OCI-M2 (cell line): ENCODE data around the gene OR4K14.
"Not testable (repeated sequence)": the region's sequence is repeated elsewhere in the genome, so short reads cannot be mapped to it uniquely, and the experiment has no call there.

Experiments used
- DNase-seq: peaks from one replicate; lab custom pipeline; 2025; ENCODE audit not compliant: unreplicated experiment; lab: John Stamatoyannopoulos, UW

OR4K14 gene

GRCh38 chr14:20019257-20019865 is at the start of gene OR4K14:
TSS of gene OR4K14 (minus strand) at chr14:20019307. CDS start at chr14:20015193, 4,114 bp downstream.
- DNase-seq: no peak

- no peak for DNase-seq
Measured at GRCh38 chr14:20059745-20060144, 40.6 kb upstream of the OR4K14 start, which contains the start of gene OR4L1. TSS of gene OR4L1 (plus strand) at chr14:20060045. CDS start at chr14:20060045, 0 bp downstream.

GRCh38 chr14:20048202-20048601 is 29.1 kb upstream of the OR4K14 start:
- DNase-seq: no peak

GRCh38 chr14:20044243-20044642 is 25.1 kb upstream of the OR4K14 start:
- DNase-seq: no peak

GRCh38 chr14:20035938-20036337 is 16.8 kb upstream of the OR4K14 start, which contains the start of gene OR4K13:
TSS of gene OR4K13 (minus strand) at chr14:20036038. CDS start at chr14:20034758, 1,280 bp downstream.
- DNase-seq: no peak

GRCh38 chr14:20035449-20035848 is 16.3 kb upstream of the OR4K14 start:
- no peak for DNase-seq

GRCh38 chr14:20031058-20031457 is 12.0 kb upstream of the OR4K14 start:
- no peak for DNase-seq

- no peak for DNase-seq
Measured at GRCh38 chr14:20008156-20008555, 11.0 kb downstream of the OR4K14 start.

GRCh38 chr14:20002319-20002718 is 16.8 kb downstream of the OR4K14 start:
- no peak for DNase-seq

- DNase-seq: no peak
Measured at GRCh38 chr14:20001863-20002262, 17.2 kb downstream of the OR4K14 start, which contains the start of gene OR4Q2. TSS of gene OR4Q2 (plus strand) at chr14:20002163.

- DNase-seq: no peak
Measured at GRCh38 chr14:19993438-19993837, 25.7 kb downstream of the OR4K14 start.

GRCh38 chr14:19975291-19975690 is 43.8 kb downstream of the OR4K14 start, which contains the start of gene OR4K15:
TSS of gene OR4K15 (plus strand) at chr14:19975591. CDS start at chr14:19975591, 0 bp downstream.
- no peak for DNase-seq

- no peak for DNase-seq
Measured at GRCh38 chr14:19974844-19975243, 44.3 kb downstream of the OR4K14 start.

- DNase-seq: not testable (repeated sequence)
Measured at GRCh38 chr14:19969735-19970134, 49.4 kb downstream of the OR4K14 start.
